ENCODE data around the gene ADA.
"Not testable (repeated sequence)": the region's sequence is repeated elsewhere in the genome, so short reads cannot be mapped to it uniquely, and the experiment has no call there.

GRCh38 chr20:44588321-44588720, 63.2 kb downstream of the ADA start:
- TF ChIP-seq CTCF (conservative IDR thresholded peaks at IDR 0.05; ENCODE audit: low read depth, low read length); POLR2A (IDR thresholded peaks at IDR 0.05; ENCODE audit: low read depth, low read length); FOS (IDR thresholded peaks at IDR 0.05; ENCODE audit: low read depth, low read length); CEBPB (IDR thresholded peaks at IDR 0.05; ENCODE audit: low read depth, low read length); CHD1 (IDR thresholded peaks at IDR 0.05; ENCODE audit: low read depth, low read length); MAZ (IDR thresholded peaks at IDR 0.05; ENCODE audit: borderline replicate concordance, low read depth, low read length); BHLHE40 (IDR thresholded peaks at IDR 0.05; ENCODE audit: low read depth, low read length): not testable (repeated sequence)
